ENCODE results near the gene ADAM15.

The ADAM15 gene

DNA sequence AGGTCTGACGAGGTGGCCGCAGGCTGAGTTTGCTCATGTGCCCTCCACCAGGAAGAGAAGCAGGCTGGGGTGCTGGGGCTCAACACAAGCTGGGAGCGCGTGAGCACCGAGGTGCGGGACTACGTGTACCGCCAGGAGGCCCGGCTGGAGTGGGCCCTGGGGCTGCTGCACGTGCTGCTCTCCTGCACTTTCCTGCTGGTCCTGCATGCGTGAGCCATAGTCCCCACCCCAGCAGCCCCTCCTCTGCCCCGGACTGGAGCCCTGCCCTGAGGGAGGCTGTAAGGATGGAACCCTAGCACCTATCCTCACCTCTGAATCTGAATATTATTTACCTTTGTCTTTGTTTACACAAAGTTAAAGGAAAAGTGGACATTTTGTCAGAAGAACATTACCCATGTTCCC, 7.8 kb upstream of the ADAM15 start:
- no peak overlapping the region for H3K4me3 ChIP-seq (ENCODE audit: low read depth, low read length)
- no peaks in the 10 kb centered on the region for H3K4me1 ChIP-seq
- H3K9me3 ChIP-seq (ENCODE audit: control insufficient read depth, low read length): no peaks in the 10 kb centered on the region
- H3K9ac ChIP-seq: no peak overlapping the region
- H3K27ac ChIP-seq: no peak overlapping the region
- H3K36me3 ChIP-seq (ENCODE audit: control insufficient read depth, insufficient read depth, low read length): no peaks in the 10 kb centered on the region
- no peaks in the 10 kb centered on the region for H3K79me2 ChIP-seq
- H2AFZ ChIP-seq: no peak overlapping the region
- TF ChIP-seq, protein P1, sequence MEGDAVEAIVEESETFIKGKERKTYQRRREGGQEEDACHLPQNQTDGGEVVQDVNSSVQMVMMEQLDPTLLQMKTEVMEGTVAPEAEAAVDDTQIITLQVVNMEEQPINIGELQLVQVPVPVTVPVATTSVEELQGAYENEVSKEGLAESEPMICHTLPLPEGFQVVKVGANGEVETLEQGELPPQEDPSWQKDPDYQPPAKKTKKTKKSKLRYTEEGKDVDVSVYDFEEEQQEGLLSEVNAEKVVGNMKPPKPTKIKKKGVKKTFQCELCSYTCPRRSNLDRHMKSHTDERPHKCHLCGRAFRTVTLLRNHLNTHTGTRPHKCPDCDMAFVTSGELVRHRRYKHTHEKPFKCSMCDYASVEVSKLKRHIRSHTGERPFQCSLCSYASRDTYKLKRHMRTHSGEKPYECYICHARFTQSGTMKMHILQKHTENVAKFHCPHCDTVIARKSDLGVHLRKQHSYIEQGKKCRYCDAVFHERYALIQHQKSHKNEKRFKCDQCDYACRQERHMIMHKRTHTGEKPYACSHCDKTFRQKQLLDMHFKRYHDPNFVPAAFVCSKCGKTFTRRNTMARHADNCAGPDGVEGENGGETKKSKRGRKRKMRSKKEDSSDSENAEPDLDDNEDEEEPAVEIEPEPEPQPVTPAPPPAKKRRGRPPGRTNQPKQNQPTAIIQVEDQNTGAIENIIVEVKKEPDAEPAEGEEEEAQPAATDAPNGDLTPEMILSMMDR (IDR thresholded peaks at IDR 0.05): no peak
- no peak overlapping the region for H3K4me2 ChIP-seq (ENCODE audit: low read length)
- H3K27me3 ChIP-seq (ENCODE audit: control insufficient read depth, insufficient read depth, low read length): no peaks in the 10 kb centered on the region

DNA sequence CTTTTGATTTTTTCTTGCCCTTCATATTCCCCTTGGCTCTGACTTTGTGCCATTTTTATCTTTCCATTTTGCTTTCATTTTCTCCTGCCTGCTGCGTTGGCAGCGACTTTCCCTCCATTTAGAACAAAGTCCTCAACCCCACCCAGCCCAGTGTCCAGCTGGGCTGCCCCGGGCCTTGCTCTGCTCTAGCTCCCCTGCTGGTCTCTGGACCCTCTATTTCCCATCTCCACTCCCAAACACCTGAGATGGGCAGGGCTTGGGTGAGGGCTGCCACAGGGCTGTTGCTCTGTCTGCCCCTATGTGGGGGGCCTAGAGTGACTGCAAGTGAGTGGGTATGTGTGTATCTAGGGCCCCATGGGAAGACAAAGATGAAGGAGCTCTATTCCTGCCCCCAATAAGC, 7.3 kb upstream of the ADAM15 start:
- no peaks in the 10 kb centered on the region for H3K27me3 ChIP-seq (ENCODE audit: control insufficient read depth, insufficient read depth, low read length)
- H3K4me3 ChIP-seq (ENCODE audit: low read depth, low read length): no peak overlapping the region
- no peak overlapping the region for H3K4me2 ChIP-seq (ENCODE audit: low read length)
- H3K4me1 ChIP-seq: no peaks in the 10 kb centered on the region
- no peaks in the 10 kb centered on the region for H3K79me2 ChIP-seq
- no peaks in the 10 kb centered on the region for H3K9me3 ChIP-seq (ENCODE audit: control insufficient read depth, low read length)
- H3K27ac ChIP-seq: no peak overlapping the region
- TF ChIP-seq, protein P1 (IDR thresholded peaks at IDR 0.05): no peak
- no peaks in the 10 kb centered on the region for H3K36me3 ChIP-seq (ENCODE audit: control insufficient read depth, insufficient read depth, low read length)
- no peak overlapping the region for H3K9ac ChIP-seq
- H2AFZ ChIP-seq: no peak overlapping the region

DNA sequence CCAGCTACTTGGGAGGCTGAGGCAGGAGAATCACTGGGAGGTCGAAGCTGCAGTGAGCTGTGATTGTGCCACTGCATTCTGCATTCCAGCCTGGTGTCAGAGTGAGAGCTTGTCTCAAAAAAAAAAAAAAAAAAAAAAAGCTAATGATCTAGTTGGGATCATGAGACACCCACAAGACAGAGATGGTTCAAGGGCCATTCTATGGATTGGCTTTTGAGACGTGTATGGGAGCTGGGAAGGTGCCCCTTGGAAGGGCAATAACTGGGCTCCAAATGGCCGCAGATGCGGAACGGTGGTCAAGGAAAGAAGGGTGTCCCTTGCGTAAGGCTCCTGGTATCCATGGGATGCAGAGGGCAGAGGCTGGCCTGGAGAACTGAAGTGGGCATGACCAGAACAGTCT, 6.8 kb upstream of the ADAM15 start:
- no peaks in the 10 kb centered on the region for H3K9me3 ChIP-seq (ENCODE audit: control insufficient read depth, low read length)
- TF ChIP-seq, protein P1 (IDR thresholded peaks at IDR 0.05): no peak
- no peak overlapping the region for H3K4me2 ChIP-seq (ENCODE audit: low read length)
- H3K79me2 ChIP-seq: no peaks in the 10 kb centered on the region
- H3K4me3 ChIP-seq (ENCODE audit: low read depth, low read length): no peak overlapping the region
- no peaks in the 10 kb centered on the region for H3K36me3 ChIP-seq (ENCODE audit: control insufficient read depth, insufficient read depth, low read length)
- H2AFZ ChIP-seq: peak overlapping the region; percentile 41
- H3K27me3 ChIP-seq (ENCODE audit: control insufficient read depth, insufficient read depth, low read length): no peaks in the 10 kb centered on the region
- no peaks in the 10 kb centered on the region for H3K4me1 ChIP-seq
- H3K27ac ChIP-seq: no peak overlapping the region
- no peak overlapping the region for H3K9ac ChIP-seq

DNA sequence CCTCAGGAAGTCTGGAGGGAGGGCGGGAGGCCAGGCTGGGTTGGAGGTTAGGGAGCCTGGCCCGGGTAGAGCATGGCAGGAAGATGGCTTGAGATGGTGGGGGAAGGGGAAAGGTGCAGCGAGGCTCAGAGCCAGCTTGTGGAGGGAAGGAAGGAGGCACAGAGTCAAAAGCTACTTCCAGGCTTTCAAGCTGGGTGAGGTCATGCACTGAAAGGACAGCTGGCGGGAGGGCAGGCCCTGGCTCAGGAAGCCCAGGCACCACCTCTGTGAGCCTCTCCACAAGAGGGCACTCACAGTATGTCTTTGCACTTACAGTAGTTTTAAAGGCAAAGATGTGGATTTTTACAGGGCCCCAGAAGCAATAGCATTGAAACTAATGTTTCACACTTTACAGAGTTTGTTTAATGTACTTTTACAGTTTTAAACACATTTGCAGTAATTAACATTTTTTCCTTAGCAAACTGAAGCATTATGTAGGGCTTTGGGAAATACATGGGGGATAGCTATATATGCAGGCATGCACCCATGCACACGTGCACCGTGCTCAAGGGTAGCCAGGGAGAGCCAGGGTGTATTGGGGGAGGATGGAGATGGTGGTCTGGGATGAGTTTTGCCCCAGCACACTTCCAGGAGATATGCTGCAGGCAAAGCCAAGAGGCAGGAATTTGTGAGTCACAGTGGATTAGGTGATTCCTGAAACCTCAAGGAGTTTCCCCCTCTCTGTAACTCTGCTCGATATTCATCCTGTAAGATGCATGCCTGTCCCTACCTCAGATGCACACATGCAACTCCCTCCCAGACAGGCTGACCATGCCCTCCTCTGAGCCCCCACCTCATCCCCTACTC, 6.1 kb upstream of the ADAM15 start:
- H3K79me2 ChIP-seq: no peaks in the 10 kb centered on the region
- peak overlapping the region; percentile 41 for H2AFZ ChIP-seq
- H3K9me3 ChIP-seq (ENCODE audit: control insufficient read depth, low read length): no peaks in the 10 kb centered on the region
- no peaks in the 10 kb centered on the region for H3K4me1 ChIP-seq
- H3K4me3 ChIP-seq (ENCODE audit: low read depth, low read length): no peak overlapping the region
- H3K27ac ChIP-seq: no peak overlapping the region
- TF ChIP-seq, protein P1 (IDR thresholded peaks at IDR 0.05): peak; percentile 69
- no peaks in the 10 kb centered on the region for H3K36me3 ChIP-seq (ENCODE audit: control insufficient read depth, insufficient read depth, low read length)
- no peak overlapping the region for H3K4me2 ChIP-seq (ENCODE audit: low read length)
- H3K27me3 ChIP-seq (ENCODE audit: control insufficient read depth, insufficient read depth, low read length): no peaks in the 10 kb centered on the region
- no peak overlapping the region for H3K9ac ChIP-seq
